Heart left ventricle (tissue), 13 donors: ENCODE measurements around the gene DAB2IP.

Experiments
- POLR2A ChIP-seq, 2 donors: fragments of 450-650 bp; IDR thresholded peaks; one replicate each; pipeline ENCODE4 v1.6.1; 2017; ENCODE audit warnings: antibody characterized with exemption in 2 of 2, mild to moderate bottlenecking in 2 of 2, moderate library complexity in 2 of 2
- TF ChIP-seq, protein P1 (sequence below), 12 donors: fragments of 200-600 bp; sonication (generic) in 4 of 12; IDR thresholded peaks; one replicate each; pipeline versions ENCODE4 v1.5.0 to v1.8.0; 2018 to 2022; ENCODE audit warnings: antibody characterized with exemption in 12 of 12, mild to moderate bottlenecking in 5 of 12
- donor health status: ischemic (EF 13 %, LVEDD 7.1; RV severe dilation, severe dysfunction).
- donor health status: DM: no; HTN: yes; CAD: no.
- donor health status: DM: no; HTN: no; CAD: no.
- donor health status: ischemic (EF 25% LVEDD 6.9; RV normal size, moderate dysfunction).
- donor health status: ischemic (EF 25% LVEDD 5.7; RV mildly dilated, moderate dysfunction).
- donor health status: ischemic (EF 35%, LVEDD 5.7; RV mildly dilated, moderate dysfunction).
- donor health status: nonischemic (EF 11% LVEDD 7.7; RV severe dilation, severe dysfunction).
- donor health status: DM: yes; HTN: yes; CAD: no.
- donor health status: PGD.
- donor health status: ischemic (EF 29% LVEDD 5.4; RV normal size, mild dysfunction).
- donor health status: nonischemic (EF 23%, LVEDD 6.1; RV moderate dilation, normal function).

DNA sequence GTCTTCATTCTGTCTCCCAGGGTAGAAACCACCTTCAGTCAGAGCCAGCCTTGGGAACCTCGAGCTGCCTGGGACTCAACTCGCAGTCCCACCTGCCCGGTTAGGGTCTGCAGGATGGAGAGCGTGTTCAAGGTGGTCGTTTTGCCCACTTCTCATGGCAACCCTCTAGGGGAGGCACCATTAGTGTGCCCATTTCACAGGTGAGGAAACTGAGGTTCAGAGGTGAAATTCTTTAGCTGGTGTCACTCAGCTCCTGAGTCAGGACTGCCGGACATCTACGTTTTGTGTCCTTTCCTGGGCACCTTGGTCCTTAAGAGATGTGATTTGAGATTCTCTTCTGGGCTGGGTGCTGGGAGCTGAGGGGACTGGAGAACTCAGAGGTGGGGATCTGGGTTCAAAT lies 30.0 kb downstream of the DAB2IP start:
- TF ChIP-seq POLR2A (IDR thresholded peaks at IDR 0.05), result no peak
- TF ChIP-seq, protein P1, sequence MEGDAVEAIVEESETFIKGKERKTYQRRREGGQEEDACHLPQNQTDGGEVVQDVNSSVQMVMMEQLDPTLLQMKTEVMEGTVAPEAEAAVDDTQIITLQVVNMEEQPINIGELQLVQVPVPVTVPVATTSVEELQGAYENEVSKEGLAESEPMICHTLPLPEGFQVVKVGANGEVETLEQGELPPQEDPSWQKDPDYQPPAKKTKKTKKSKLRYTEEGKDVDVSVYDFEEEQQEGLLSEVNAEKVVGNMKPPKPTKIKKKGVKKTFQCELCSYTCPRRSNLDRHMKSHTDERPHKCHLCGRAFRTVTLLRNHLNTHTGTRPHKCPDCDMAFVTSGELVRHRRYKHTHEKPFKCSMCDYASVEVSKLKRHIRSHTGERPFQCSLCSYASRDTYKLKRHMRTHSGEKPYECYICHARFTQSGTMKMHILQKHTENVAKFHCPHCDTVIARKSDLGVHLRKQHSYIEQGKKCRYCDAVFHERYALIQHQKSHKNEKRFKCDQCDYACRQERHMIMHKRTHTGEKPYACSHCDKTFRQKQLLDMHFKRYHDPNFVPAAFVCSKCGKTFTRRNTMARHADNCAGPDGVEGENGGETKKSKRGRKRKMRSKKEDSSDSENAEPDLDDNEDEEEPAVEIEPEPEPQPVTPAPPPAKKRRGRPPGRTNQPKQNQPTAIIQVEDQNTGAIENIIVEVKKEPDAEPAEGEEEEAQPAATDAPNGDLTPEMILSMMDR (IDR thresholded peaks at IDR 0.05), result no peak
